NCI-H1092 treated with DMSO at 0.1 percent for 48 hours (cell line): ENCODE measurements around the gene NFIX.
"Not testable (repeated sequence)": the region's sequence is repeated elsewhere in the genome, so short reads cannot be mapped to it uniquely, and the experiment has no call there.

Experiments
- DNase-seq: peaks from one replicate; lab custom pipeline; 2025; lab: John Stamatoyannopoulos, UW

The NFIX gene

GRCh38 chr19:12994701-12995595, at the start of gene NFIX:
NFIX (plus strand) TSS chr19:12995475; CDS start chr19:12995838, 363 bp downstream.
- no peak for DNase-seq

DNA sequence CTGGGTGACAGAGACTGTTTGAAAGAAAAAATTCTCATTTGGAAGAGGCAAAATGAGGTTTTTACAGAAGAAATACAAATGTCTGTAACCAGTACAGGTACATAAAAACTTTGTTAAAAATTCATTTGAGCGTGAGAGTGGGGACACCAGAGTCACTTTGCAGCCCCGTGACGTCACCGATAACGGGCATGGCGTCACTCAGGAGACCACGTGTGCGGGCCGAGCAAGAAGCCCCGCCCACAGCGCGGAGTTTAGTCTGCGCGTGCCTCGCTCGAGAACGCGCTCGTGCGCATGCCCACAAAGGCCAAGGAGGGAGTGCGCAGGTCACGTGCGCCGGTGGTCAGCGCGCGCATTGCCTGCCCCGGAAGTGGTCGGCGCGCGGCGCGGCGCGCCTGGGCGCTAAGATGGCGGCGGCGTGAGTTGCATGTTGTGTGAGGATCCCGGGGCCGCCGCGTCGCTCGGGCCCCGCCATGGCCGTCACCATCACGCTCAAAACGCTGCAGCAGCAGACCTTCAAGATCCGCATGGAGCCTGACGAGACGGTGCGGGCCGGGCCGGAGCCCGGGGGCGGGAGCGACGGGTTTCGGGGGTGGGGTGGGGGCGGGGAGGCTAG, 49.7 kb upstream of the NFIX start, which contains the start of gene RAD23A:
Gene RAD23A, plus strand, starts transcription at position 384 of the 613 bp plus-strand sequence. Its CDS starts 87 bp downstream, at position 471.
- peak; percentile 93 for DNase-seq

DNA sequence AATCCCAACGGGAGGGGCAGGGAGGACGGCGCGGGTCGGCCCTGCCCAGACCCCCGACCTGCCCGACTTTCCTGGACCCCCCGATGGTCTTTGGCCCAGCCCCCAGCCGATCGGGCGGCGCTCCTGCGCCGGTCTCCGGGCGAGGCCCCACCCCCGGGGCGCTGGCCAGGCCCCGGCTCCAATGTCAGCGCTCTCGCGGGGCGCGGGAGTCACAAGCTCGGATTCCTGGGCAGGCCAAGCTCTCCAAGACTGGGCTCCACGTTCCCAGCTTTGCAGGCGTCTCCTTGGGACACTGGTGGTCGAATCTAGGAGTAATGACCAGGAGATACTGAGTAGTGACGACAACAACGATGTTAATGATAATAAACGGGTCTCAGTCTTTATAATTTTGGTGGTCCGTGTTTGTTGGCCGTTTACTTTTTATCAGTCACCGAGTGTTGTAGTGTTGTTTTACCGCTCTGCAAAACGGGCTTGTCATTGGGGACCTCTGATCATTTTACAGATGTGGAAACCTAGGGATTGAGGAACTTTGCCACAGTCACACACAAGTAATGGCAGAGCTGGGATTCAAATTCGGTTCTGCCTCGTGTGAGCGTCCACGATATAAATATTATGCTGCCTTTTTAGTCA, 49.1 kb upstream of the NFIX start:
- DNase-seq: peak; percentile 38

GRCh38 chr19:12946731-12947496, 48.4 kb upstream of the NFIX start:
- no peak for DNase-seq

DNA sequence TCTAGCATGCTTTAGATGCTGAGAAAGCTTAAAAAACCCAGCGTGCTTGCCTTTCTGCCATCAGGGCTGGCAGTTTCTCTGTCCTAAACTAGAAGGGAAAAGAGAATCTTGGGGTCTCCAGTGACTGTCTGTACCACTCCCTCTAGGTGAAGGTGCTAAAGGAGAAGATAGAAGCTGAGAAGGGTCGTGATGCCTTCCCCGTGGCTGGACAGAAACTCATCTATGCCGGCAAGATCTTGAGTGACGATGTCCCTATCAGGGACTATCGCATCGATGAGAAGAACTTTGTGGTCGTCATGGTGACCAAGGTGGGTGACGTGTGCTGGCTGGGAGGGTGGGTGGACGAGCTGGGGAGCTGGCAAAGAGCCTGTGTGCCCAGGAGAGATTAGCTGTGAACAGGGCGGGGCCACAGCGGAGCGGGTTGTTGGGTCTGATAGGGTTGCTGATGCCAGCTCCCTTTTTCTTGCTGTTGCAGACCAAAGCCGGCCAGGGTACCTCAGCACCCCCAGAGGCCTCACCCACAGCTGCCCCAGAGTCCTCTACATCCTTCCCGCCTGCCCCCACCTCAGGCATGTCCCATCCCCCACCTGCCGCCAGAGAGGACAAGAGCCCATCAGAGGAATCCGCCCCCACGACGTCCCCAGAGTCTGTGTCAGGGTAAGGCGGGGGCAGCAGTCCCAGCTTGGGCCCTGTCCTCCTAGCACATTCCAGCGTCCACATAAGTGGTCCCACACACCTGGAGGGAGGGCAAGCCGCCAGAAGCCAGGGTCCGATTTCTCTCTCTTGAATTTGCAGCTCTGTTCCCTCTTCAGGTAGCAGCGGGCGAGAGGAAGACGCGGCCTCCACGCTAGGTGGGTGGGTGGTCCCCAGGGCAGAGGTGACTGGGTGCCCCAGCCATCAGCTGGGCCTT, 47.3 kb upstream of the NFIX start:
- DNase-seq: no peak

- DNase-seq: no peak
These were observed 46.5 kb upstream of the NFIX start for GRCh38 chr19:12948612-12949362.

- DNase-seq: no peak
These were observed 45.7 kb upstream of the NFIX start for GRCh38 chr19:12949363-12950283.

DNA sequence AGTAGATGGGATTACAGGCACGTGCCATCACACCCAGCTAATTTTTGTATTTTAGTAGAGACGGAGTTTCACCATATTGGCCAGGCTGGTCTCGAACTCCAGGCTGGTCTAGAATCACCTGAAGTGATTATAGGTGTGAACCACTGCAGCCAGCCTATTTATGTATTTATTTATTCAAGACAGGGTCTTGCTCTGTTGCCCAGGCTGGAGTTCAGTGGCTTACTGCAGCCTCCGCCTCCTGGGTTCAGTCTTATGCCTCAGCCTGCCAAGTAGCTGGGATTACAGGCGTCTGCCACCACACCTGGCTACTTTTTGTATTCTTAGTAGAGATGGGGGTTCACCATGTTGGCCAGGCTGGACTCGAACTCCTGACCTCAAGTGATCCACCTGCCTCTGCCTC, 43.2 kb upstream of the NFIX start:
- not testable (repeated sequence) for DNase-seq

DNA sequence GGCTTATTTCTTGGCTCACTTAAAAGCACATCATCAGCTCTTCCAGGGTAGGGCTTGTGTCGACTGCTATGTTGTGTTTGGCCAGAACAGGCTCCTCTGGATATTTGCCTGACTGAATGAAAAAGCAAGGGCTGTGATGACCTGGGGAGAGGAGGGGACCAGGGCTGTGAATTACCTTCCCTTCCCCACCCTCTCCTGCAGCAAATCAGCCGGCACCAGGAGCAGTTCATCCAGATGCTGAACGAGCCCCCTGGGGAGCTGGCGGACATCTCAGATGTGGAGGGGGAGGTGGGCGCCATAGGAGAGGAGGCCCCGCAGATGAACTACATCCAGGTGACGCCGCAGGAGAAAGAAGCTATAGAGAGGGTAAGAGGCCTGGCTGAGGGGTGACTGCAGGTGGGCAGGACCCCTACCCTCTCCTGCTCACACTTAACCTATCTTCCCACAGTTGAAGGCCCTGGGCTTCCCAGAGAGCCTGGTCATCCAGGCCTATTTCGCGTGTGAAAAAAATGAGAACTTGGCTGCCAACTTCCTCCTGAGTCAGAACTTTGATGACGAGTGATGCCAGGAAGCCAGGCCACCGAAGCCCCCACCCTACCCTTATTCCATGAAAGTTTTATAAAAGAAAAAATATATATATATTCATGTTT, 42.7 kb upstream of the NFIX start:
- DNase-seq: peak; percentile 73

GRCh38 chr19:12953138-12953798, 42.0 kb upstream of the NFIX start:
- peak; percentile 75 for DNase-seq

DNA sequence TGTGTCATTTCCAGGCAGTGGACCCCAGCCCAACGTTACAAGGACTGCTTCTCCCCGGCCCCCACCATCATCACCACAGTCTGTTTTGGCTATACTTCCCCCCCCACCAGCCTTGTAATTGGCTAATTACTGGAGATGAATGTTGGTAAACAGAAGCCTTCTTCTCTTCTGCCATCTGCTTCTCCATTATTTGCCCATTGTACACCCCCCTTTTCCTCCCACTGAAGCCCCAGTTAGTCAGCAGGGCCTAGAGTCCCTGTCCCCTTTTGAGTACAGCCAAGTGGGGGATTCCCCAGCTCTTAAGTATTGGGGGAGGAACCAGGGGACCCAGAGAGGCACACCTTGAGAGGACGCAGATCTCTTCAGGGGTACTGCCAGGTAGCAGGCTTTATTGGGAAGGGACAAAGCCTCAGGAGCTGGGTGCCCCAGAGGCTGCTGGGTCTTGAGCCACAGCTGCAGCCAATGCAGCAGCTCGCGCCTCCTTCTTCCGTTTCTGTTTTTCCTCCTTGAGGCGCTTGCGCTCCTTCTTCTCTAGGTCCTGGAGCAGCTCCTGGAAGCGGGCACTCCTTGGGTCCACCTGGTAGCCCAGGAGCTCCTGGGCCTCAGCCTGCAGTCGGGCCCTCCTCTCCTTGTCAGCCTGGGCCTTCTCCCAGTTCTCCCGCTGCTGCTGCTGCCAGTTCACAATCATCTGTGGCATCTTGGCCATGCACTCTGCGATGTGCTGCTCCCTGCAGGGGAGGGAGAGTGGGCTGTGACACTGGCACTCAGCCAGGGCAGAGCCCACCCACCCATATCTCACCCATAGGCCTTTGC, 41.3 kb upstream of the NFIX start:
- DNase-seq: peak; percentile 48

DNA sequence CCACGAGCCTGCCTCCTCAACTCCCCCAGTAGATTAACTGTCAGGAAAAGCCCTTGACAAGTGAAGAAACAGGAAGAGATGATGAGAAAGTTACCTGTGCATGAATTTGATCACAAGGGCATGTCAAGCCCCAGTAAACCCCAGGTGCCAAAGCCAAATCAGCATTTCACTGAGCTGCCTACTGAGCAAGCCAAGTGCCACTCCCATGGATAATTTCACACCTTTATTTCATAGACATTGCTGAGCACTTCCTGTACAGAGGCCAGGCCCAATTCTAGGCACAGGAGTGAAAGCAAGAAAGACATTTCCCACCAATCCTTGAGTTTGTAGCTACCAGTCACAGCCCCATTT, 40.7 kb upstream of the NFIX start:
- DNase-seq: no peak

- not testable (repeated sequence) for DNase-seq
These were observed 39.7 kb upstream of the NFIX start for GRCh38 chr19:12955575-12955974.

- no peak for DNase-seq
These were observed 39.3 kb upstream of the NFIX start for GRCh38 chr19:12955996-12956395.

DNA sequence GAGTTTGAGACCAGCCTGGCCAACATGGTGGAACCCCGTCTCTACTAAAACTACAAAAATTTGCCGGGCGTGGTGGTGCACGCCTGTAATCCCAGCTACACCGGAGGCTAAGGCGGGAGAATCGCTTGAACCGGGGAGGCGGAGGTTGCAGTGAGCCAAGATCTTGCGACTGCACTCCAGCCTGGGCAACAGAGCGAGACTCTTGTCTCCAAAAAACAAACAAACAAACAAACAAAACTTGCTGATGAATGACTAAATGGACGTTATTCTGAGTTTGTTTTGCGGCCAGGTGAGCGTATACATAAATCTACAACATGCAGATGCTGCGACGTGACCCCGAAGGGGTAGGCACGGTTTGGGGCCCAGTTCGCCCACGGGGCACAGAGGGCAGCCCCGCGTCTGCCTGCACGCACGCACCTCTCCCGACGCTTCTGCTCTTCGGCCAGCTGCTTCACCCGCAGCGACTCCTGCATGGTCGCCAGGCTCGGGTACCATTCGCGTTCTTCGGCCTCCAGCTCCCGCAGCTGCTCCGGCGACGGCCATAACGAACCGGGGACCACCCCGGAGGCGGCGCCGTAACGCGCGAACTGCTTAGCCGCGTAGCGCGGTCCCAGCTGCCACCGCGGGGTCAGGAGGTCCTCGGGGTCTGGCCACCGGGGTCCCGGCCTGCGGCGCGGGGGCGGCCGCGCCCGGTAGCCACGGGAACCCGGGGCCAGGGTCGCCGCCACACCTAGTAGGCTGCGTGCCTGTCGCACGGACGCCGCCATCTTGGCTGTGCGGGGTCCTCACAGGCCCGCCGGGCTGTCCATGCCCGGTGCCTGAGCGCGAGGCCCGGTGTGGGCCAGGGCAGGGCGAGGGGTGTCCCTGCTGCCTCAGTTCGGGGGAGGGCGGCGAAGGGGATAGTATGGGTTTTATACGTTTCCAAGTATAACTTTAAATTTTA, 38.6 kb upstream of the NFIX start, which contains the start of gene GADD45GIP1:
Gene GADD45GIP1, minus strand, starts transcription at position 778 of the 943 bp plus-strand sequence. Its CDS starts 11 bp downstream, at position 767.
- peak; percentile 69 for DNase-seq
